Osteoblast (primary cell): ENCODE data around the gene CPTP. TPM values are rescaled to one million over a fixed set of nuclear protein-coding genes. Genes with fewer than 3 reads are reported as not detected.

Source experiments
- DNase-seq: peaks from one replicate; pipeline ENCODE4 v3.0.0; 2011; ENCODE audit warnings: low spot score, mixed read lengths; ENCODE audit not compliant: insufficient read length; ENCODE audit errors: missing footprints
- H2AFZ ChIP-seq: 2 replicates; pipeline ENCODE4 v1.6.0; 2011; ENCODE audit warnings: mild to moderate bottlenecking, low read length
- H3K27ac ChIP-seq: 2 replicates; pipeline ENCODE4 v1.5.1; 2011; ENCODE audit warnings: mild to moderate bottlenecking, low read depth, low read length, moderate library complexity
- H3K27me3 ChIP-seq: 2 replicates; pipeline ENCODE4 v1.6.0; 2012; ENCODE audit warnings: mild to moderate bottlenecking, control low read depth, inconsistent platforms, low read length, moderate library complexity; ENCODE audit not compliant: insufficient read depth
- H3K36me3 ChIP-seq: 2 replicates; pipeline ENCODE4 v1.5.1; 2011; ENCODE audit warnings: mild to moderate bottlenecking, low read length, control low read depth, moderate library complexity; ENCODE audit not compliant: insufficient read depth
- H3K4me1 ChIP-seq: 2 replicates; pipeline ENCODE4 v1.5.1; 2011; ENCODE audit warnings: mild to moderate bottlenecking, low read length, control low read depth, moderate library complexity; ENCODE audit not compliant: insufficient read depth
- H3K4me2 ChIP-seq: 2 replicates; pipeline ENCODE4 v1.6.0; 2011; ENCODE audit warnings: mild to moderate bottlenecking, low read length; ENCODE audit not compliant: insufficient read depth
- H3K4me3 ChIP-seq: fragments of 200-600 bp; sonication (generic); 3 replicates; pipeline ENCODE4 v1.5.1; 2012; ENCODE audit warnings: mild to moderate bottlenecking, low read length, inconsistent platforms; ENCODE audit not compliant: insufficient read depth
- H3K79me2 ChIP-seq: 2 replicates; pipeline ENCODE4 v1.6.0; 2012; ENCODE audit warnings: mild to moderate bottlenecking, low read length, control low read depth, inconsistent platforms; ENCODE audit not compliant: insufficient read depth
- H3K9me3 ChIP-seq: 2 replicates; pipeline ENCODE4 v1.5.1; 2011; ENCODE audit warnings: low read depth, low read length, control low read depth
- H4K20me1 ChIP-seq: 2 replicates; pipeline ENCODE4 v1.6.0; 2012; ENCODE audit warnings: mild to moderate bottlenecking, low read length, control low read depth; ENCODE audit not compliant: insufficient read depth
- total RNA-seq: library from RNA; depleted of rRNA; stranded (reverse); fragments of >200 nt; gene quantifications from 2 replicates; pipeline ENCODE4 v1.2.3, GENCODE V29; 2012
- TF ChIP-seq, protein P1 (sequence below): IDR thresholded peaks from 2 replicates; pipeline ENCODE4 v1.5.1; 2011; ENCODE audit warnings: mild to moderate bottlenecking, low read depth, low read length, moderate library complexity; ENCODE audit errors: extremely low read depth

The CPTP gene
- total RNA-seq, 1 donor: 13.8 TPM

DNA sequence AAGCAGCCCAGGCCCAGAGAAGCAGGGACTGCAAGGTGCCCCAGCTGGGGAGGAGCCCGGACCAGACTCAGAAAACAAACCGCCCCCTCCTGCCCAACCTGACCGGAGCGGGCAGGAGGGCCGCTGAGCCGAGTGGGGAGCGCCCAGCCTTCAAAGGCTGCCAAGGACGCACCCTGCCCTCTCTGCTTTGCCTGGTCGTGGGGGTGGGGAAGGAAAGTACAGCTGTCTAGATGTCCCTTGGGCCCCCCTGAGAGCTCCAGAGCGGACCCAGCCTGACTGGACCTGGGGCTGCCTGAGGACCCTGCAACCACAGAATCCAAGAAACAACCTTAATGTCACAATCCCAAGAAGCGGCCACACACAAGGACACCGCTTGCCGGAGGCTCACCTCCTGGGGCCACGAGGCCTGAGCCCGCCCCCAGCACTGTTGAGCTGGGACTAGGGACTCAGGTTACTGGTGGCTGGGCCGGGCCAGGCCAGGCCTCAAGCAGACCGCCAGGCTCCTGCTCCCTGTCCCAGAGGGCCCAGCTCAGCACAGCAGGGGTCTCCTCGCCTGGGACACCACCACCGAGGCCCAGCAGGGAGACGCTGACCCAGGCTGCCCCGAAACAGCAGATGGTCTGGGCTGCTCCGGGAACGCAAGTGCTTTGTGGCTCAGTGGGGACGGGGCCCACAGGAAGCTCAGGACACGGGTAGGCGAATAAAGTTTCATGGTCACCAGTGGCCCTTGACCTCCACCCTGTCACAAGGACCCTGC, 23.2 kb downstream of the CPTP start:
- Histone ChIP-seq H3K79me2 (peaks cover 64% of the 10 kb centered on the region), H2AFZ (no peak overlapping the region), H3K36me3 (peaks cover 10% of the 10 kb centered on the region)

GRCh38 chr1:1348420-1349255, 24.0 kb downstream of the CPTP start:
- H2AFZ ChIP-seq: no peak overlapping the region
- TF ChIP-seq, protein P1, sequence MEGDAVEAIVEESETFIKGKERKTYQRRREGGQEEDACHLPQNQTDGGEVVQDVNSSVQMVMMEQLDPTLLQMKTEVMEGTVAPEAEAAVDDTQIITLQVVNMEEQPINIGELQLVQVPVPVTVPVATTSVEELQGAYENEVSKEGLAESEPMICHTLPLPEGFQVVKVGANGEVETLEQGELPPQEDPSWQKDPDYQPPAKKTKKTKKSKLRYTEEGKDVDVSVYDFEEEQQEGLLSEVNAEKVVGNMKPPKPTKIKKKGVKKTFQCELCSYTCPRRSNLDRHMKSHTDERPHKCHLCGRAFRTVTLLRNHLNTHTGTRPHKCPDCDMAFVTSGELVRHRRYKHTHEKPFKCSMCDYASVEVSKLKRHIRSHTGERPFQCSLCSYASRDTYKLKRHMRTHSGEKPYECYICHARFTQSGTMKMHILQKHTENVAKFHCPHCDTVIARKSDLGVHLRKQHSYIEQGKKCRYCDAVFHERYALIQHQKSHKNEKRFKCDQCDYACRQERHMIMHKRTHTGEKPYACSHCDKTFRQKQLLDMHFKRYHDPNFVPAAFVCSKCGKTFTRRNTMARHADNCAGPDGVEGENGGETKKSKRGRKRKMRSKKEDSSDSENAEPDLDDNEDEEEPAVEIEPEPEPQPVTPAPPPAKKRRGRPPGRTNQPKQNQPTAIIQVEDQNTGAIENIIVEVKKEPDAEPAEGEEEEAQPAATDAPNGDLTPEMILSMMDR: no peak
- H3K27ac ChIP-seq: peak overlapping the region; percentile 64

More for the DNA sequence above, 23.2 kb downstream of the CPTP start:
- TF ChIP-seq, protein P1: no peak
- Histone ChIP-seq H3K27ac (peak overlapping the region; percentile 64), H4K20me1 (peaks cover 57% of the 10 kb centered on the region), H3K4me1 (peaks cover 35% of the 10 kb centered on the region), H3K4me3 (peak overlapping the region; percentile 82), H3K4me2 (peak overlapping the region; percentile 92), H3K9me3 (no peaks in the 10 kb centered on the region), H3K27me3 (no peaks in the 10 kb centered on the region)
- peak; percentile 96 for DNase-seq

GRCh38 chr1:1349256-1350012, 24.8 kb downstream of the CPTP start, which contains the start of gene DVL1:
TSS of gene DVL1 (minus strand) at chr1:1349418. CDS start at chr1:1349065, 353 bp downstream.
- peak within 1 kb of the TSS; percentile 64 for H3K27ac ChIP-seq
- H3K4me3 ChIP-seq: peak within 1 kb of the TSS; percentile 82
- peaks cover 64% of the 10 kb centered on the region for H3K79me2 ChIP-seq
- peak; percentile 99 for DNase-seq
- TF ChIP-seq, protein P1: peak; percentile 14
- H3K36me3 ChIP-seq: peaks cover 24% of the 10 kb centered on the region
- H2AFZ ChIP-seq: no peak within 1 kb of the TSS
- H3K9me3 ChIP-seq: no peaks in the 10 kb centered on the region
- peak within 1 kb of the TSS; percentile 92 for H3K4me2 ChIP-seq
- H4K20me1 ChIP-seq: peaks cover 59% of the 10 kb centered on the region
- H3K4me1 ChIP-seq: peaks cover 40% of the 10 kb centered on the region
- H3K27me3 ChIP-seq: no peaks in the 10 kb centered on the region

More at GRCh38 chr1:1348420-1349255, 24.0 kb downstream of the CPTP start:
- no peaks in the 10 kb centered on the region for H3K27me3 ChIP-seq
- H3K4me2 ChIP-seq: peak overlapping the region; percentile 92
- H3K4me1 ChIP-seq: peaks cover 35% of the 10 kb centered on the region
- H3K9me3 ChIP-seq: no peaks in the 10 kb centered on the region
- H3K36me3 ChIP-seq: peaks cover 18% of the 10 kb centered on the region
- DNase-seq: peak; percentile 96
- H3K79me2 ChIP-seq: peaks cover 64% of the 10 kb centered on the region
- peaks cover 62% of the 10 kb centered on the region for H4K20me1 ChIP-seq
- H3K4me3 ChIP-seq: peak overlapping the region; percentile 82
